Measurements from ENCODE around the gene PLEKHM3. TPM values are rescaled to one million over a fixed set of nuclear protein-coding genes. Genes with fewer than 3 reads are reported as not detected.

PLEKHM3 gene
- polyA plus RNA-seq, 1 donor (not counting 4 experiments of a cell fraction or from before 2014, with no cell fraction given) = 2.9 TPM

DNA sequence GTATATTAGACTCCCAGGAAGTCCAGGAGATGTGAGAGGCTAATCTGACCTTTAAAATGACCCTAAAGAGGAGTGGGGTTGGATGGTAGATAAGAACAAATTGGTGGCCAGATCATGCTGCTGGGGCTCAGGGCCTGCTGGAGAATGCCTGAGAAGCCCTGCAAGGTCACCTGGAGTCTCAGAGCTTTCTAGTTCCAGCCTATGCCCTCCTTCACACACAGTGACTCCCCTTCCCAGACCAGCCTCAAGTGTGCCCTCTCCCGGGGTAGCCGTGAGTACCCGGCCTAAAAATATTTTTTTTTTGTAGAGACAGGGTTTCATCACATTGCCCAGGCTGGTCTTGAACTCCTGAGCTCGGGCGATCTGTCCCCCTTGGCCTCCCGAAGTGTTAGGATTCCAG lies 211.4 kb downstream of the PLEKHM3 start:
- H3K36me3 ChIP-seq (ENCODE audit: control insufficient read depth in 2 of 2, extremely low read depth in 1 of 2, insufficient read depth in 2 of 2, low read length in 2 of 2) = no peaks in the 10 kb centered on the region
- no peaks in the 10 kb centered on the region for H4K20me1 ChIP-seq (ENCODE audit: control insufficient read depth, extremely low read depth, insufficient read depth, low read length)
- no peaks in the 10 kb centered on the region for H3K27me3 ChIP-seq (ENCODE audit: control insufficient read depth, extremely low read depth, insufficient read depth, low read length)
- H3K9ac ChIP-seq (ENCODE audit: control insufficient read depth, extremely low read depth, insufficient read depth, low read length) = no peak overlapping the region
- H3K4me2 ChIP-seq (ENCODE audit: control insufficient read depth, extremely low read depth, insufficient read depth, low read depth, low read length) = no peak overlapping the region
- dilution Hi-C loops (cut with MboI; ENCODE audit: extremely low pct_ligation_motif_present, low sequenced_read_pairs) = no loop called here
- H3K79me2 ChIP-seq (ENCODE audit: control insufficient read depth, insufficient read depth, low read length) = no peaks in the 10 kb centered on the region
- H3K9me1 ChIP-seq (ENCODE audit: control insufficient read depth, extremely low read depth, insufficient read depth, low read length) = no peaks in the 10 kb centered on the region
- TF ChIP-seq, protein P1, sequence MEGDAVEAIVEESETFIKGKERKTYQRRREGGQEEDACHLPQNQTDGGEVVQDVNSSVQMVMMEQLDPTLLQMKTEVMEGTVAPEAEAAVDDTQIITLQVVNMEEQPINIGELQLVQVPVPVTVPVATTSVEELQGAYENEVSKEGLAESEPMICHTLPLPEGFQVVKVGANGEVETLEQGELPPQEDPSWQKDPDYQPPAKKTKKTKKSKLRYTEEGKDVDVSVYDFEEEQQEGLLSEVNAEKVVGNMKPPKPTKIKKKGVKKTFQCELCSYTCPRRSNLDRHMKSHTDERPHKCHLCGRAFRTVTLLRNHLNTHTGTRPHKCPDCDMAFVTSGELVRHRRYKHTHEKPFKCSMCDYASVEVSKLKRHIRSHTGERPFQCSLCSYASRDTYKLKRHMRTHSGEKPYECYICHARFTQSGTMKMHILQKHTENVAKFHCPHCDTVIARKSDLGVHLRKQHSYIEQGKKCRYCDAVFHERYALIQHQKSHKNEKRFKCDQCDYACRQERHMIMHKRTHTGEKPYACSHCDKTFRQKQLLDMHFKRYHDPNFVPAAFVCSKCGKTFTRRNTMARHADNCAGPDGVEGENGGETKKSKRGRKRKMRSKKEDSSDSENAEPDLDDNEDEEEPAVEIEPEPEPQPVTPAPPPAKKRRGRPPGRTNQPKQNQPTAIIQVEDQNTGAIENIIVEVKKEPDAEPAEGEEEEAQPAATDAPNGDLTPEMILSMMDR (optimal IDR thresholded peaks at IDR 0.05 in 1 of 3, IDR thresholded peaks at IDR 0.05 in 1 of 3, conservative IDR thresholded peaks at IDR 0.05 in 1 of 3; ENCODE audit: extremely low read depth in 1 of 3, insufficient read depth in 2 of 3, low read length in 3 of 3) = no peak
- TF ChIP-seq EZH2 (IDR thresholded peaks at IDR 0.05; ENCODE audit: low read length) = no peak
- no peak overlapping the region for H3K27ac ChIP-seq (ENCODE audit: control insufficient read depth, insufficient read depth, low read length)
- no peaks in the 10 kb centered on the region for H3K9me3 ChIP-seq (ENCODE audit: control insufficient read depth, low read depth, low read length)
- H2AFZ ChIP-seq (ENCODE audit: control insufficient read depth, low read length) = no peak overlapping the region
- H3K4me3 ChIP-seq (ENCODE audit: control insufficient read depth in 2 of 3, extremely low read depth in 1 of 3, insufficient read depth in 2 of 3, low read depth in 1 of 3, low read length in 3 of 3) = no peak overlapping the region
- no peak for FAIRE-seq
- DNase-seq (ENCODE audit: low read depth, low spot score) = no peak
- peaks cover 15% of the 10 kb centered on the region for H3K4me1 ChIP-seq (ENCODE audit: control insufficient read depth, extremely low read depth, insufficient read depth, low read length)

DNA sequence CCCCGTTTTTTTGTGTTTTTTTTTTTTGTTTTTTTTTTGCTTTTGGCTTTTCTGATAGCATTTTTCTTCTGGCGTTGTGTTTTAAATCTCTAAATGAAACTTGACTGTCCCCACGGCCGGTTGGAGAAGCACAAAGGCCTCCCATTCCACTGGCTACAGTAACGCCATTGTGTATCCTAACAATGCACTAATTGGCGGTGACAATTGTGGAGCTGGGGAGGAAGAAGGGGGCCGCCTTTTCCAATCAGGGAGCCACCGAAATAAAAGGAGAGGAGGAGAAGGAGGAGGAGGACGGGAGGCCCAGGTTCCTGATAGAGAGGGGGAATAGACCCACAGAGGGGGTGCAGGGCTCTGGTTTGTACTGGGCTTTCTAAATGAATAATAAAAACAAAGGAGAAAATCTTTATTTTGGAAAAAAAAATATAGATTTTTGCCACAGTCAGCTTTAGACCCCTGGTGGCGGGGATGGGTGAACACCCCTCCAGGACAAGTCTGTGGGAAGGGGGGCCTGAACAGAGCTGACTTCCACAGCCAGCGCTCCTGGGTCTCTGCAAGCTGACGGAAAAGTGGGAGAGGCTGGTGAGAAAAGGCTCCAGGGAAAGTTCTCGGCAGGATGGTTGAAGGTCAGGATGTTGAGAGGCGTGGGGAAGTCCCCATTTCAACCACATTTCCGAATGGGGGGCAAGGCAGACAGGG lies 212.0 kb downstream of the PLEKHM3 start:
- no peak for FAIRE-seq
- dilution Hi-C loops (cut with MboI; ENCODE audit: extremely low pct_ligation_motif_present, low sequenced_read_pairs) = no loop called here

More for the DNA sequence above, 212.0 kb downstream of the PLEKHM3 start:
- H3K4me2 ChIP-seq (ENCODE audit: control insufficient read depth, extremely low read depth, insufficient read depth, low read depth, low read length) = no peak overlapping the region
- H2AFZ ChIP-seq (ENCODE audit: control insufficient read depth, low read length) = no peak overlapping the region
- no peaks in the 10 kb centered on the region for H3K36me3 ChIP-seq (ENCODE audit: control insufficient read depth in 2 of 2, extremely low read depth in 1 of 2, insufficient read depth in 2 of 2, low read length in 2 of 2)
- DNase-seq (ENCODE audit: low read depth, low spot score) = no peak
- no peaks in the 10 kb centered on the region for H3K9me3 ChIP-seq (ENCODE audit: control insufficient read depth, low read depth, low read length)
- H4K20me1 ChIP-seq (ENCODE audit: control insufficient read depth, extremely low read depth, insufficient read depth, low read length) = no peaks in the 10 kb centered on the region
- H3K79me2 ChIP-seq (ENCODE audit: control insufficient read depth, insufficient read depth, low read length) = no peaks in the 10 kb centered on the region
- no peaks in the 10 kb centered on the region for H3K9me1 ChIP-seq (ENCODE audit: control insufficient read depth, extremely low read depth, insufficient read depth, low read length)
- TF ChIP-seq, protein P1 (optimal IDR thresholded peaks at IDR 0.05 in 1 of 3, IDR thresholded peaks at IDR 0.05 in 1 of 3, conservative IDR thresholded peaks at IDR 0.05 in 1 of 3; ENCODE audit: extremely low read depth in 1 of 3, insufficient read depth in 2 of 3, low read length in 3 of 3) = no peak
- no peak for TF ChIP-seq EZH2 (IDR thresholded peaks at IDR 0.05; ENCODE audit: low read length)
- no peak overlapping the region for H3K9ac ChIP-seq (ENCODE audit: control insufficient read depth, extremely low read depth, insufficient read depth, low read length)
- peaks cover 15% of the 10 kb centered on the region for H3K4me1 ChIP-seq (ENCODE audit: control insufficient read depth, extremely low read depth, insufficient read depth, low read length)
- no peak overlapping the region for H3K27ac ChIP-seq (ENCODE audit: control insufficient read depth, insufficient read depth, low read length)
- no peaks in the 10 kb centered on the region for H3K27me3 ChIP-seq (ENCODE audit: control insufficient read depth, extremely low read depth, insufficient read depth, low read length)
- H3K4me3 ChIP-seq (ENCODE audit: control insufficient read depth in 2 of 3, extremely low read depth in 1 of 3, insufficient read depth in 2 of 3, low read depth in 1 of 3, low read length in 3 of 3) = no peak overlapping the region

Measured in keratinocyte (primary cell).